HUES48 (cell line): ENCODE data around the gene ZFP2.
"Not testable (repeated sequence)": the region's sequence is repeated elsewhere in the genome, so short reads cannot be mapped to it uniquely, and the experiment has no call there.

Experiments used
- H3K27ac ChIP-seq: one replicate; pipeline ENCODE4 v1.7.0; 2013; ENCODE audit warnings: low read depth, low read length, inconsistent platforms
- H3K27me3 ChIP-seq: 2 replicates; pipeline ENCODE4 v1.6.1; 2013; ENCODE audit warnings: mild to moderate bottlenecking, low read length; ENCODE audit not compliant: control insufficient read depth, insufficient read depth
- H3K36me3 ChIP-seq: 2 replicates; pipeline ENCODE4 v1.6.1; 2013; ENCODE audit warnings: low read length; ENCODE audit not compliant: control insufficient read depth, insufficient read depth
- H3K4me1 ChIP-seq: 2 replicates; pipeline ENCODE4 v1.6.1; 2013; ENCODE audit warnings: mild to moderate bottlenecking, low read length; ENCODE audit not compliant: control insufficient read depth, insufficient read depth
- H3K4me3 ChIP-seq: 2 replicates; pipeline ENCODE4 v1.5.1; 2013; ENCODE audit warnings: mild to moderate bottlenecking, low read depth, low read length
- H3K9ac ChIP-seq: 2 replicates; pipeline ENCODE4 v1.6.1; 2013; ENCODE audit warnings: mild to moderate bottlenecking, low read depth, low read length, moderate library complexity
- H3K9me3 ChIP-seq: 2 replicates; pipeline ENCODE4 v1.6.1; 2013; ENCODE audit warnings: low read length; ENCODE audit not compliant: control insufficient read depth, insufficient read depth

Gene ZFP2

GRCh38 chr5:178895615-178896571 lies at the start of gene ZFP2:
Gene ZFP2, plus strand, starts transcription at chr5:178895913. Its CDS starts 35,401 bp downstream, at chr5:178931314.
- no peaks in the 10 kb centered on the region for H3K36me3 ChIP-seq
- H3K9ac ChIP-seq, result peak within 1 kb of the TSS; percentile 66
- peak within 1 kb of the TSS; percentile 42 for H3K27ac ChIP-seq
- no peaks in the 10 kb centered on the region for H3K27me3 ChIP-seq
- H3K4me1 ChIP-seq, result 0 out of 2 replicates have a peak, but pooled peaks cover 3% of the 10 kb centered on the region
- peaks cover 5% of the 10 kb centered on the region; the same call in 1 of the 2 replicates for H3K9me3 ChIP-seq
- H3K4me3 ChIP-seq, result peak within 1 kb of the TSS; percentile 70

- Histone ChIP-seq H3K9ac (no peak overlapping the region), H3K9me3 (peaks cover 52% of the 10 kb centered on the region), H3K27ac (no peak overlapping the region), H3K4me1 (no peaks in the 10 kb centered on the region), H3K36me3 (no peaks in the 10 kb centered on the region), H3K27me3 (no peaks in the 10 kb centered on the region), H3K4me3 (no peak overlapping the region)
These were observed 46.4 kb upstream of the ZFP2 start for GRCh38 chr5:178849316-178849715.

GRCh38 chr5:178851951-178852350 lies 43.8 kb upstream of the ZFP2 start:
- no peaks in the 10 kb centered on the region for H3K36me3 ChIP-seq
- no peak overlapping the region for H3K4me3 ChIP-seq
- no peak overlapping the region for H3K9ac ChIP-seq
- no peaks in the 10 kb centered on the region for H3K4me1 ChIP-seq
- peaks cover 48% of the 10 kb centered on the region for H3K9me3 ChIP-seq
- H3K27ac ChIP-seq, result no peak overlapping the region
- no peaks in the 10 kb centered on the region for H3K27me3 ChIP-seq

- H3K36me3 ChIP-seq, result no peaks in the 10 kb centered on the region
- no peak overlapping the region for H3K27ac ChIP-seq
- H3K9ac ChIP-seq, result no peak overlapping the region
- peaks cover 37% of the 10 kb centered on the region for H3K9me3 ChIP-seq
- no peak overlapping the region for H3K4me3 ChIP-seq
- H3K4me1 ChIP-seq, result no peaks in the 10 kb centered on the region
- H3K27me3 ChIP-seq, result no peaks in the 10 kb centered on the region
These were observed 41.4 kb upstream of the ZFP2 start for GRCh38 chr5:178854284-178854683.

- Histone ChIP-seq H3K27me3 (no peaks in the 10 kb centered on the region), H3K4me1 (no peaks in the 10 kb centered on the region), H3K9me3 (peaks cover 13% of the 10 kb centered on the region), H3K9ac (peak within 1 kb of the TSS; percentile 45; the same call in 1 of the 2 replicates), H3K36me3 (peaks cover 18% of the 10 kb centered on the region), H3K27ac (peak within 1 kb of the TSS; percentile 68), H3K4me3 (peak within 1 kb of the TSS; percentile 79)
These were observed 35.8 kb upstream of the ZFP2 start, which contains the start of gene ZNF354B for GRCh38 chr5:178859625-178860521. Gene ZNF354B, plus strand, starts transcription at chr5:178859953. Its CDS starts 1,095 bp downstream, at chr5:178861048.

- H3K27ac ChIP-seq, H3K9ac ChIP-seq, H3K4me1 ChIP-seq, H3K9me3 ChIP-seq, H3K27me3 ChIP-seq: not testable (repeated sequence)
- peaks cover 19% of the 10 kb centered on the region for H3K36me3 ChIP-seq
- peak overlapping the region; percentile 79 for H3K4me3 ChIP-seq
These were observed 35.1 kb upstream of the ZFP2 start for GRCh38 chr5:178860615-178861014.

GRCh38 chr5:178861627-178862026 lies 34.1 kb upstream of the ZFP2 start:
- Histone ChIP-seq H3K4me1 (no peaks in the 10 kb centered on the region), H3K9ac (no peak overlapping the region), H3K36me3 (peaks cover 29% of the 10 kb centered on the region), H3K27ac (no peak overlapping the region), H3K9me3 (0 out of 2 replicates have a peak, but pooled peaks cover under 1% of the 10 kb centered on the region), H3K27me3 (no peaks in the 10 kb centered on the region), H3K4me3 (no peak overlapping the region)

GRCh38 chr5:178866946-178867345 lies 28.8 kb upstream of the ZFP2 start:
- Histone ChIP-seq H3K9me3 (no peaks in the 10 kb centered on the region), H3K27ac (no peak overlapping the region), H3K9ac (no peak overlapping the region), H3K27me3 (no peaks in the 10 kb centered on the region), H3K4me1 (no peaks in the 10 kb centered on the region), H3K36me3 (peaks cover 63% of the 10 kb centered on the region), H3K4me3 (no peak overlapping the region)

- Histone ChIP-seq H3K36me3 (peaks cover 58% of the 10 kb centered on the region), H3K4me3 (no peak overlapping the region), H3K27ac (no peak overlapping the region), H3K27me3 (no peaks in the 10 kb centered on the region), H3K4me1 (no peaks in the 10 kb centered on the region), H3K9ac (no peak overlapping the region), H3K9me3 (peaks cover 11% of the 10 kb centered on the region)
These were observed 26.1 kb upstream of the ZFP2 start for GRCh38 chr5:178869577-178869976.

- no peaks in the 10 kb centered on the region for H3K4me1 ChIP-seq
- H3K4me3 ChIP-seq, result no peak overlapping the region
- no peaks in the 10 kb centered on the region for H3K27me3 ChIP-seq
- H3K27ac ChIP-seq, result no peak overlapping the region
- no peak overlapping the region for H3K9ac ChIP-seq
- peaks cover 66% of the 10 kb centered on the region for H3K36me3 ChIP-seq
- H3K9me3 ChIP-seq, result peaks cover 19% of the 10 kb centered on the region
These were observed 25.3 kb upstream of the ZFP2 start for GRCh38 chr5:178870411-178870810.
